ENCODE measurements around the gene S100A13. TPM values are rescaled to one million over a fixed set of nuclear protein-coding genes. Genes with fewer than 3 reads are reported as not detected.
"Not testable (repeated sequence)": the region's sequence is repeated elsewhere in the genome, so short reads cannot be mapped to it uniquely, and the experiment has no call there.

The S100A13 gene
- polyA plus RNA-seq, 4 donors, result 139 to 170 (median 156) TPM

- no peak for DNase-seq (ENCODE audit: low read depth in 4 of 4, low spot score in 3 of 4)
Measured at GRCh38 chr1:153649137-153649862, 22.0 kb upstream of the S100A13 start.

GRCh38 chr1:153648000-153648643 is 20.8 kb upstream of the S100A13 start:
- no peak for DNase-seq (ENCODE audit: low read depth in 4 of 4, low spot score in 3 of 4)

GRCh38 chr1:153647346-153647714 is 20.0 kb upstream of the S100A13 start:
- no peak for DNase-seq (ENCODE audit: low read depth in 4 of 4, low spot score in 3 of 4)

- no peak for DNase-seq (ENCODE audit: low read depth in 4 of 4, low spot score in 3 of 4)
Measured at GRCh38 chr1:153646672-153647345, 19.5 kb upstream of the S100A13 start.

GRCh38 chr1:153643816-153644215 is 16.5 kb upstream of the S100A13 start:
- no peak for DNase-seq (ENCODE audit: low read depth in 4 of 4, low spot score in 3 of 4)

- DNase-seq (ENCODE audit: low read depth in 4 of 4, low spot score in 3 of 4), result no peak
Measured at GRCh38 chr1:153643100-153643499, 15.8 kb upstream of the S100A13 start.

- DNase-seq (ENCODE audit: low read depth in 4 of 4, low spot score in 3 of 4), result no peak
Measured at GRCh38 chr1:153642161-153642560, 14.9 kb upstream of the S100A13 start.

- DNase-seq (ENCODE audit: low read depth in 4 of 4, low spot score in 3 of 4), result no peak
Measured at GRCh38 chr1:153640861-153641260, 13.6 kb upstream of the S100A13 start.

- not testable (repeated sequence) for DNase-seq (ENCODE audit: low read depth in 4 of 4, low spot score in 3 of 4)
Measured at GRCh38 chr1:153640213-153640612, 12.9 kb upstream of the S100A13 start.

- DNase-seq (ENCODE audit: low read depth in 4 of 4, low spot score in 3 of 4), result no peak
Measured at GRCh38 chr1:153639280-153639679, 12.0 kb upstream of the S100A13 start.

GRCh38 chr1:153638261-153638660 is 11.0 kb upstream of the S100A13 start:
- no peak for DNase-seq (ENCODE audit: low read depth in 4 of 4, low spot score in 3 of 4)

GRCh38 chr1:153636312-153636711 is 9.0 kb upstream of the S100A13 start:
- no peak for DNase-seq (ENCODE audit: low read depth in 4 of 4, low spot score in 3 of 4)

GRCh38 chr1:153635872-153636271 is 8.6 kb upstream of the S100A13 start:
- DNase-seq (ENCODE audit: low read depth in 4 of 4, low spot score in 3 of 4), result no peak

- peak; percentile 96 to 99 (median 98) for DNase-seq (ENCODE audit: low read depth in 4 of 4, low spot score in 3 of 4)
Measured at GRCh38 chr1:153633754-153634665, 6.7 kb upstream of the S100A13 start, which contains the start of gene CHTOP. CHTOP (plus strand) TSS chr1:153634066; CDS start chr1:153636589, 2,523 bp downstream.

- no peak for DNase-seq (ENCODE audit: low read depth in 4 of 4, low spot score in 3 of 4)
Measured at GRCh38 chr1:153633161-153633753, 6.0 kb upstream of the S100A13 start.

GRCh38 chr1:153631047-153632022 is 4.0 kb upstream of the S100A13 start:
- no peak for DNase-seq (ENCODE audit: low read depth in 4 of 4, low spot score in 3 of 4)

- no peak for DNase-seq (ENCODE audit: low read depth in 4 of 4, low spot score in 3 of 4)
Measured at GRCh38 chr1:153630384-153630783, 3.1 kb upstream of the S100A13 start.

GRCh38 chr1:153629971-153630370 is 2.7 kb upstream of the S100A13 start:
- no peak for DNase-seq (ENCODE audit: low read depth in 4 of 4, low spot score in 3 of 4)

- DNase-seq (ENCODE audit: low read depth in 4 of 4, low spot score in 3 of 4), result no peak
Measured at GRCh38 chr1:153629343-153629665, 2.0 kb upstream of the S100A13 start.
